ENCODE results near the gene ASCL3.
"Not testable (repeated sequence)": the region's sequence is repeated elsewhere in the genome, so short reads cannot be mapped to it uniquely, and the experiment has no call there.

ASCL3 gene

DNA sequence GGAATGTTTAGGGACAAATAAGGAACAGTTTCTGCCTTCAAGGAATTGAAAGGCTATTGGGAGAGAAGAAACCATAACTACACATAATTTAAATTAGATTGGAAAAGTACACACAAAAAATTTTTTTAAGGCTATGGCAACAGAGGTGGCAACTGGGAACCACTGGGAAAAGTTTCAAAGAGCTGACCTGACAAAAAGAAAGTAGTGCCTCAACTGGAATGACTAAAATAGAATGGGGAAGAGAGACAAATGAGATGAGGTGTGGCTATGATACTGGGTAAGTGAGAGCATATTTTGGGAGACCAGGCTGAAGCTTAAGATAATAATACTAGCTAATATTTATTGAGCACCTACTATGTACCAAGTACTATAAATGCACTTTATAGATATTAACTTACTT is 34.7 kb downstream of the ASCL3 start:
- DNase-seq, result no peak

GRCh38 chr11:8907116-8907515 is 35.7 kb downstream of the ASCL3 start:
- no peak for DNase-seq

- DNase-seq, result no peak
These were observed 37.2 kb downstream of the ASCL3 start for GRCh38 chr11:8905528-8906165.

- DNase-seq, result no peak
These were observed 43.6 kb downstream of the ASCL3 start for GRCh38 chr11:8899119-8899753.

DNA sequence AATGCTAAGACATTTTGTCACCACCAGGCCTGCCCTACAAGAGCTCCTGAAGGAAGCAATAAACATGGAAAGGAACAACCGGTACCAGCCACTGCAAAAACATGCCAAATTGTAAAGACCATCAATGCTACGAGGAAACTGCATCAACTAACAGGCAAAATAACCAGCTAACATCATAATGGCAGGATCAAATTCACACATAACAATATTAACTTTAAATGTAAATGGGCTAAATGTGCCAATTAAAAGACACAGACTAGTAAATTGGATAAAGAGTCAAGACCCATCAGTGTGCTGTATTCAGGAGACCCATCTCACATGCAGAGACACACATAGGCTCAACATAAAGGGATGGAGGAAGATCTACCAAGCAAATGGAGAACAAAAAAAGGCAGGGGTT is 51.6 kb downstream of the ASCL3 start:
- not testable (repeated sequence) for DNase-seq

Measured in T-helper 1 cell (primary cell).